ENCODE data around the gene SMAP1. TPM values are rescaled to one million over a fixed set of nuclear protein-coding genes. Genes with fewer than 3 reads are reported as not detected.

The SMAP1 gene
- total RNA-seq, 1 donor from 2014 or later, result 32.1 TPM

DNA sequence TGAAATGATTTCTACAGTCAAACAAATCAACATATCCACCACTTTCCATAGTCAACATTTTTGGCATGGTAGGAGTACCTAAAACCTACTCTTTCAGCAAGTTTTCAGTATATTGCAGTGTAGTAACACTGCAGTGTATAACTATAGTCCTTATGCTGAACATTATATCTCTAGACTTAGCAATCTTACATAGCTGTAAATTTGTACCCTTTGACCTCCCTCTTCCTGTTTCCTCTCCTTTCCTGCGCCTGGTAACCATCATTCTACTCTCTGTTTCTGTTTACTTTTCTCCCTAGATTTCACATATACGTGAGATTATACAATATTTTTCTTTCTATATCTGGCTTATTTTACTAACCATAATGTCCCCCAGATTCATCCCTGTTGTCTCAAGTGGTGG lies 40.2 kb downstream of the SMAP1 start:
- H3K27ac ChIP-seq (replicated peaks), result no peak overlapping the region
- peaks cover 36% of the 10 kb centered on the region for H3K4me1 ChIP-seq
- no peaks in the 10 kb centered on the region for H3K9me3 ChIP-seq (replicated peaks)
- intact Hi-C loops (cut with micrococcal nuclease), result loop anchor here (5.0 kb wide), 1 partner anchor 174 kb away; no protein-coding TSS in a partner anchor
- H3K36me3 ChIP-seq, result no peaks in the 10 kb centered on the region
- no peaks in the 10 kb centered on the region for H3K27me3 ChIP-seq (ENCODE audit: low read depth)
- no peak overlapping the region for H3K4me3 ChIP-seq
- no peak for TF ChIP-seq CTCF (IDR thresholded peaks at IDR 0.05; ENCODE audit: borderline replicate concordance)
- no peak for DNase-seq

- no peak overlapping the region for H3K27ac ChIP-seq (replicated peaks)
- no peaks in the 10 kb centered on the region for H3K27me3 ChIP-seq (ENCODE audit: low read depth)
- no peak for DNase-seq
- TF ChIP-seq CTCF (IDR thresholded peaks at IDR 0.05; ENCODE audit: borderline replicate concordance), result no peak
- no peaks in the 10 kb centered on the region for H3K36me3 ChIP-seq
- H3K4me1 ChIP-seq, result peaks cover 32% of the 10 kb centered on the region
- H3K4me3 ChIP-seq, result no peak overlapping the region
- H3K9me3 ChIP-seq (replicated peaks), result peaks cover 2% of the 10 kb centered on the region
- intact Hi-C loops (cut with micrococcal nuclease), result loop anchor here (5.0 kb wide), 1 partner anchor 174 kb away; no protein-coding TSS in a partner anchor
Measured at GRCh38 chr6:70708448-70708847, 40.8 kb downstream of the SMAP1 start.

- Histone ChIP-seq H3K4me1 (peaks cover 18% of the 10 kb centered on the region), H3K36me3 (no peaks in the 10 kb centered on the region), H3K9me3 (replicated peaks) (peaks cover 16% of the 10 kb centered on the region), H3K27ac (replicated peaks) (no peak overlapping the region), H3K27me3 (ENCODE audit: low read depth) (no peaks in the 10 kb centered on the region), H3K4me3 (no peak overlapping the region)
- no peak for DNase-seq
- intact Hi-C loops (cut with micrococcal nuclease), result loop anchor here (5.0 kb wide), 1 partner anchor 172 kb away; no protein-coding TSS in a partner anchor
- TF ChIP-seq CTCF (IDR thresholded peaks at IDR 0.05; ENCODE audit: borderline replicate concordance), result no peak
Measured at GRCh38 chr6:70709826-70710225, 42.1 kb downstream of the SMAP1 start.

DNA sequence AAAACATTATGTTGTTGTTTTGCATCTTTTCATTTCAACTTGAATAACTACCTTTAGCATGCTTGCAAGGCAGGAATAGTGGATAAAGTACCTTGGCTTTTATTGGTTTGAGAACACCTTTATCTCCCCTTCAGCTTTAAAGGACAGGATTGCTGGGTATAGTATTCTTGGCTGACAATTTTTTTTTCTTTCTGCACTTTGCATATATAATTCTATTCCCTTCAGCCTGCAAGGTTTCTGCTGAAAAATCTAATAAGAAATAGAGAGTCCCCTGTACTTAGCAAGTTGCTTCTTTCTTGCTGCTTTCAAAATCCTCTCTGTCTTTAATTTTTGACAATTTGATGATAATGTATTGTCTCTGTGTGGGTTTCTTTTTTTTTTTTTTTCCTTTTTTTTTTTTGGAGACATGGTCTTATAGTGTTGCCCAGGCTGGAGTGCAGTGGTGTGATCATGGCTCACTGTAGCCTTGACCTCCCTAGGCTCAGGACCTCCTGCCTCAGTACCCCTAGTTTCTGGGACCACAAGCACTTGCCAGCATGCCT lies 47.1 kb downstream of the SMAP1 start:
- intact Hi-C loops (cut with micrococcal nuclease), result no loop called here
- no peak overlapping the region for H3K27ac ChIP-seq (replicated peaks)
- no peaks in the 10 kb centered on the region for H3K27me3 ChIP-seq (ENCODE audit: low read depth)
- no peak for TF ChIP-seq CTCF (IDR thresholded peaks at IDR 0.05; ENCODE audit: borderline replicate concordance)
- DNase-seq, result no peak
- H3K4me1 ChIP-seq, result peaks cover 21% of the 10 kb centered on the region
- H3K9me3 ChIP-seq (replicated peaks), result peaks cover 29% of the 10 kb centered on the region
- H3K4me3 ChIP-seq, result no peak overlapping the region
- peaks cover 4% of the 10 kb centered on the region for H3K36me3 ChIP-seq

GRCh38 chr6:70717038-70717801 lies 49.5 kb downstream of the SMAP1 start:
- Histone ChIP-seq H3K27ac (replicated peaks) (no peak overlapping the region), H3K4me1 (peaks cover 21% of the 10 kb centered on the region), H3K9me3 (replicated peaks) (peaks cover 29% of the 10 kb centered on the region), H3K4me3 (no peak overlapping the region), H3K27me3 (ENCODE audit: low read depth) (no peaks in the 10 kb centered on the region), H3K36me3 (peaks cover 4% of the 10 kb centered on the region)
- no peak for DNase-seq
- intact Hi-C loops (cut with micrococcal nuclease), result no loop called here
- TF ChIP-seq CTCF (IDR thresholded peaks at IDR 0.05; ENCODE audit: borderline replicate concordance), result no peak

Data from left ventricle myocardium inferior (tissue), 1 donor.